ENCODE results near the gene BEST3. TPM values are rescaled to one million over a fixed set of nuclear protein-coding genes. Genes with fewer than 3 reads are reported as not detected.

Gene BEST3
- total RNA-seq, 4 donors from 2014 or later, result 0.21 TPM; not detected in 3

GRCh38 chr12:69620077-69620476, 79.0 kb downstream of the BEST3 start:
- Histone ChIP-seq H3K4me3 (no peak overlapping the region), H3K9me3 (no peaks in the 10 kb centered on the region), H3K27ac (no peak overlapping the region), H3K4me1 (no peaks in the 10 kb centered on the region), H3K36me3 (no peaks in the 10 kb centered on the region), H3K27me3 (no peaks in the 10 kb centered on the region)
- intact Hi-C loops (cut with DNase I; ENCODE audit: low total_unique reads), result no loop called here
- TF ChIP-seq POLR2A (IDR thresholded peaks at IDR 0.05) (no peak), CTCF (IDR thresholded peaks at IDR 0.05) (no peak)
- DNase-seq, result no peak

- TF ChIP-seq CTCF (IDR thresholded peaks at IDR 0.05) (no peak), POLR2A (IDR thresholded peaks at IDR 0.05) (no peak)
- H3K4me1 ChIP-seq, result no peaks in the 10 kb centered on the region
- no peaks in the 10 kb centered on the region for H3K9me3 ChIP-seq
- H3K36me3 ChIP-seq, result no peaks in the 10 kb centered on the region
- intact Hi-C loops (cut with DNase I; ENCODE audit: low total_unique reads), result no loop called here
- no peaks in the 10 kb centered on the region for H3K27me3 ChIP-seq
- DNase-seq, result no peak
- no peak overlapping the region for H3K27ac ChIP-seq
- H3K4me3 ChIP-seq, result no peak overlapping the region
These were observed 80.1 kb downstream of the BEST3 start for GRCh38 chr12:69619050-69619449.

GRCh38 chr12:69616025-69616424, 83.1 kb downstream of the BEST3 start:
- Histone ChIP-seq H3K27ac (no peak overlapping the region), H3K9me3 (no peaks in the 10 kb centered on the region), H3K4me1 (no peaks in the 10 kb centered on the region), H3K27me3 (no peaks in the 10 kb centered on the region), H3K4me3 (no peak overlapping the region), H3K36me3 (no peaks in the 10 kb centered on the region)
- intact Hi-C loops (cut with DNase I; ENCODE audit: low total_unique reads), result no loop called here
- no peak for DNase-seq
- TF ChIP-seq CTCF (IDR thresholded peaks at IDR 0.05), result no peak
- TF ChIP-seq POLR2A (IDR thresholded peaks at IDR 0.05), result no peak

GRCh38 chr12:69613351-69613750, 85.8 kb downstream of the BEST3 start:
- H3K27me3 ChIP-seq, result no peaks in the 10 kb centered on the region
- TF ChIP-seq POLR2A (IDR thresholded peaks at IDR 0.05), result no peak
- TF ChIP-seq CTCF (IDR thresholded peaks at IDR 0.05), result no peak
- intact Hi-C loops (cut with DNase I; ENCODE audit: low total_unique reads), result no loop called here
- no peaks in the 10 kb centered on the region for H3K4me1 ChIP-seq
- H3K4me3 ChIP-seq, result no peak overlapping the region
- no peak overlapping the region for H3K27ac ChIP-seq
- no peaks in the 10 kb centered on the region for H3K36me3 ChIP-seq
- DNase-seq, result no peak
- H3K9me3 ChIP-seq, result no peaks in the 10 kb centered on the region

GRCh38 chr12:69610729-69611128, 88.4 kb downstream of the BEST3 start, which contains the start of gene LRRC10:
Gene LRRC10 (minus strand): TSS chr12:69610907. CDS start chr12:69610838, 69 bp downstream.
- no peak for DNase-seq
- Histone ChIP-seq H3K4me1 (no peaks in the 10 kb centered on the region), H3K27ac (no peak within 1 kb of the TSS), H3K27me3 (no peaks in the 10 kb centered on the region), H3K9me3 (no peaks in the 10 kb centered on the region), H3K36me3 (no peaks in the 10 kb centered on the region), H3K4me3 (no peak within 1 kb of the TSS)
- intact Hi-C loops (cut with DNase I; ENCODE audit: low total_unique reads), result no loop called here
- TF ChIP-seq CTCF (IDR thresholded peaks at IDR 0.05) (no peak), POLR2A (IDR thresholded peaks at IDR 0.05) (no peak)

Measured in uterus (tissue), 4 donors.